Spleen (tissue), 3 donors: ENCODE data around the gene TMC5.

ENCODE experiments used
- POLR2A ChIP-seq, 3 donors: fragments of 450-650 bp; IDR thresholded peaks; one replicate each; pipeline ENCODE4 v1.5.1; 2017; ENCODE audit warnings: antibody characterized with exemption in 3 of 3, mild to moderate bottlenecking in 1 of 3
- POLR2AphosphoS5 ChIP-seq, 3 donors: sonication (generic); formaldehyde crosslinking; IDR thresholded peaks; one replicate each; pipeline ENCODE4 v1.5.1; 2017; ENCODE audit warnings: antibody characterized with exemption in 3 of 3

DNA sequence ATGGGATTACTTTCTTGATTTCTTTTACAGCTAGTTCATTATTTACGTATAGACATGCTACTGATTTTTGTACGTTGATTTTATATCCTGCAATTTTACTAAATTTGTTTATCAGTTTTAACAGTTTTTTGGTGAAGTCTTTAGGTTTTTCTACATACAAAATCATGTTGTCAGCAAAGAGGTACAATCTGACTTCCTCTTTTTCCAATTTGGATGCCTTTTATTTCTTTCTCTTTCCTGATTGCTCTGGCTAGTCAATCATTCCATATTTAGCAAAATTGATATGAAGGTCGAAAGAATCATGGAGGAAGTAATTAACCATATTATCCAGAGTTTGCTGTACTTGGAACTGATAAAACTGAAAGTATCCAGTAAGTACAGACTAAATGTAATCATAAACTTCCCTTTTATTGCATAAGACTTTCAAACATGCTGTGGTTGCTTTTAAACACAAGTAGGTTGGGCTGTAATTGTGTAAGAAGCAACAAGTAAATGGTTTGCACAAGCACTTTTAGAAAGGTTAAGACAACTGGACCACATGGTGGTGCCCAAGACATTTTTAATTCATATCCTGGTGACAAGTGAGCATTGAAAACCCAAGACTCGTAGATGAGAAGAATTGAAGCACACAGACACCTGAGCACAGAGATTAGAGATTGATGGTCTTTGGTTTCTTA is 95.8 kb downstream of the TMC5 start:
- TF ChIP-seq POLR2A (IDR thresholded peaks at IDR 0.05) (no peak), POLR2AphosphoS5 (IDR thresholded peaks at IDR 0.05) (no peak)
